AG04450 (cell line): ENCODE measurements around the gene OR2AT4. TPM values are rescaled to one million over a fixed set of nuclear protein-coding genes. Genes with fewer than 3 reads are reported as not detected.

Experiments used
- CTCF ChIA-PET: fragments of 300-600, 350-600 bp; formaldehyde crosslinking; extraction: SDS; loops from one replicate; lab custom pipeline; 2022; ENCODE audit warnings: antibody characterized with exemption, inconsistent platforms; lab: Charles Lee
- POLR2A ChIA-PET: fragments of 350-600 bp; formaldehyde crosslinking; extraction: SDS; loops from one replicate; lab custom pipeline; 2021; ENCODE audit warnings: antibody characterized with exemption, inconsistent platforms; lab: Yijun Ruan, JAX
- DNase-seq: peaks from one replicate; pipeline ENCODE4 v3.0.0-alpha.2; 2011; ENCODE audit warnings: low read depth, low spot score
- H3K27ac ChIP-seq: one replicate; pipeline ENCODE4 v1.5.1; 2012; ENCODE audit warnings: low read depth, low read length, control low read depth
- H3K27me3 ChIP-seq: one replicate; pipeline ENCODE4 v1.6.0; 2012; ENCODE audit warnings: low read length; ENCODE audit not compliant: control insufficient read depth, insufficient read depth
- H3K4me3 ChIP-seq: 2 replicates; pipeline ENCODE4 v1.5.1; 2011; ENCODE audit warnings: mild to moderate bottlenecking, low read depth, low read length, control low read depth
- H3K9me3 ChIP-seq: 2 replicates; pipeline ENCODE4 v1.5.1; 2012; ENCODE audit warnings: low read length; ENCODE audit not compliant: control insufficient read depth, insufficient read depth
- CTCF ChIP-seq: IDR thresholded peaks from 2 replicates; pipeline ENCODE4 v1.5.1; 2011; ENCODE audit warnings: low read depth, low read length, control low read depth, inconsistent platforms
- polyA plus RNA-seq: library from polyadenylated mRNA; depleted of rRNA; stranded (reverse); fragments of >200 nt; gene quantifications from 2 replicates; pipeline ENCODE4 v1.2.3, GENCODE V29; 2011

Gene OR2AT4
- polyA plus RNA-seq, 1 experiment: not detected

GRCh38 chr11:75041263-75041662, 55.4 kb downstream of the OR2AT4 start:
- no peak overlapping the region for H3K27ac ChIP-seq
- H3K9me3 ChIP-seq: no peaks in the 10 kb centered on the region
- DNase-seq: no peak
- ChIA-PET POLR2A (no interaction called here), CTCF (interaction anchor here (0.7 to 0.8 kb wide), 2 partner anchors 200 to 1067 kb away, joined by 3 to 5 read pairs; partner anchors contain the start of gene TPBGL)
- peaks cover 4% of the 10 kb centered on the region for H3K27me3 ChIP-seq
- TF ChIP-seq CTCF: no peak
- H3K4me3 ChIP-seq: no peak overlapping the region

- Histone ChIP-seq H3K27me3 (peaks cover 4% of the 10 kb centered on the region), H3K9me3 (no peaks in the 10 kb centered on the region), H3K4me3 (no peak overlapping the region), H3K27ac (no peak overlapping the region)
- TF ChIP-seq CTCF: no peak
- CTCF ChIA-PET: no interaction called here
- POLR2A ChIA-PET: no interaction called here
- no peak for DNase-seq
Measured at GRCh38 chr11:75040167-75040770, 56.4 kb downstream of the OR2AT4 start.

- TF ChIP-seq CTCF: no peak
- ChIA-PET POLR2A (no interaction called here), CTCF (interaction anchor here (1.2 to 1.9 kb wide), 3 partner anchors 13 to 109 kb away, joined by 5 to 12 read pairs (median 6); no protein-coding TSS in a partner anchor)
- no peaks in the 10 kb centered on the region for H3K27me3 ChIP-seq
- H3K27ac ChIP-seq: peak overlapping the region; percentile 31
- no peak overlapping the region for H3K4me3 ChIP-seq
- DNase-seq: no peak
- no peaks in the 10 kb centered on the region for H3K9me3 ChIP-seq
Measured at GRCh38 chr11:75035911-75036565, 60.6 kb downstream of the OR2AT4 start.

GRCh38 chr11:75035256-75035655, 61.4 kb downstream of the OR2AT4 start:
- no peak overlapping the region for H3K4me3 ChIP-seq
- no peak for DNase-seq
- ChIA-PET CTCF (interaction anchor here (1.1 to 1.9 kb wide), 4 partner anchors 13 to 170 kb away, joined by 3 to 12 read pairs (median 6); no protein-coding TSS in a partner anchor), POLR2A (no interaction called here)
- no peaks in the 10 kb centered on the region for H3K9me3 ChIP-seq
- TF ChIP-seq CTCF: no peak
- H3K27me3 ChIP-seq: no peaks in the 10 kb centered on the region
- no peak overlapping the region for H3K27ac ChIP-seq

GRCh38 chr11:75033916-75034315, 62.8 kb downstream of the OR2AT4 start:
- ChIA-PET CTCF (interaction anchor here (1.0 to 4.0 kb wide), 5 partner anchors 11 to 171 kb away, joined by 3 to 32 read pairs (median 10); partner anchors contain the start of gene NEU3), POLR2A (no interaction called here)
- H3K27ac ChIP-seq: no peak overlapping the region
- H3K4me3 ChIP-seq: no peak overlapping the region
- H3K9me3 ChIP-seq: no peaks in the 10 kb centered on the region
- H3K27me3 ChIP-seq: no peaks in the 10 kb centered on the region
- DNase-seq: no peak
- no peak for TF ChIP-seq CTCF
